ENCODE data around the gene NEK1. TPM values are rescaled to one million over a fixed set of nuclear protein-coding genes. Genes with fewer than 3 reads are reported as not detected.
"Not testable (repeated sequence)": the region's sequence is repeated elsewhere in the genome, so short reads cannot be mapped to it uniquely, and the experiment has no call there.

NEK1 gene
- total RNA-seq, 1 experiment from 2014 or later = 8.7 TPM

DNA sequence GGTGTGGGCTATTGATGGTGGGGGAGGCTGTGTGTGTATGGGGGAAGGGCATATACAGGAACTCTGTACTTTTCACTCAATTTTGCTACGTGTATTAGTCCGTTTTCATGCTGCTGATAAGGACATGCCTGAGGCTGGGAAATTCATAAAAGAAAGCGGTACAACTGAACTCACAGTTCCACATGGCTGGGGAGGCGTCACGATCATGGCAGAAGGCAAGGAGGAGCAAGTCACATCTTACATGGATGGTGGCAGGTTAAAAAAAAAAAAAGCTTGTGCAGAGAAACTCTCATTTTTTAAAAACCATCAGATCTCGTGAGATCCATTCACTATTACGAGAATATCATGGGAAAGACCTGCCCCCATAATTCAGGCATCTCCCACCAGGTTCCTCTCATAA, 152.3 kb downstream of the NEK1 start:
- no peak for DNase-seq
- no peaks in the 10 kb centered on the region for H3K27me3 ChIP-seq (replicated peaks; ENCODE audit: control insufficient read depth, insufficient read depth, low read length)
- no peaks in the 10 kb centered on the region for H3K36me3 ChIP-seq (ENCODE audit: control insufficient read depth, insufficient read depth, low read length)
- Mint-ChIP-seq H3K36me3 (ENCODE audit: insufficient read depth, unreplicated experiment) (no peaks in the 10 kb centered on the region), H3K4me3 (ENCODE audit: unreplicated experiment) (no peak overlapping the region), H3K9me3 (ENCODE audit: unreplicated experiment) (peaks cover 27% of the 10 kb centered on the region), H3K27ac (ENCODE audit: unreplicated experiment) (no peak overlapping the region), H3K27me3 (ENCODE audit: insufficient read depth, unreplicated experiment) (no peaks in the 10 kb centered on the region), H3K4me1 (ENCODE audit: low read depth, unreplicated experiment) (no peaks in the 10 kb centered on the region)
- no TSS peak for BruUV-seq (replicated peaks)
- H3K9me3 ChIP-seq = no peaks in the 10 kb centered on the region
- TF ChIP-seq, protein P1, sequence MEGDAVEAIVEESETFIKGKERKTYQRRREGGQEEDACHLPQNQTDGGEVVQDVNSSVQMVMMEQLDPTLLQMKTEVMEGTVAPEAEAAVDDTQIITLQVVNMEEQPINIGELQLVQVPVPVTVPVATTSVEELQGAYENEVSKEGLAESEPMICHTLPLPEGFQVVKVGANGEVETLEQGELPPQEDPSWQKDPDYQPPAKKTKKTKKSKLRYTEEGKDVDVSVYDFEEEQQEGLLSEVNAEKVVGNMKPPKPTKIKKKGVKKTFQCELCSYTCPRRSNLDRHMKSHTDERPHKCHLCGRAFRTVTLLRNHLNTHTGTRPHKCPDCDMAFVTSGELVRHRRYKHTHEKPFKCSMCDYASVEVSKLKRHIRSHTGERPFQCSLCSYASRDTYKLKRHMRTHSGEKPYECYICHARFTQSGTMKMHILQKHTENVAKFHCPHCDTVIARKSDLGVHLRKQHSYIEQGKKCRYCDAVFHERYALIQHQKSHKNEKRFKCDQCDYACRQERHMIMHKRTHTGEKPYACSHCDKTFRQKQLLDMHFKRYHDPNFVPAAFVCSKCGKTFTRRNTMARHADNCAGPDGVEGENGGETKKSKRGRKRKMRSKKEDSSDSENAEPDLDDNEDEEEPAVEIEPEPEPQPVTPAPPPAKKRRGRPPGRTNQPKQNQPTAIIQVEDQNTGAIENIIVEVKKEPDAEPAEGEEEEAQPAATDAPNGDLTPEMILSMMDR (IDR thresholded peaks at IDR 0.05; ENCODE audit: insufficient read depth in 1 of 2, low read depth in 1 of 2, low read length in 1 of 2, severe bottlenecking in 1 of 2, unreplicated experiment in 1 of 2) = no peak
- POLR2A ChIA-PET = no interaction called here
- intact Hi-C loops (cut with micrococcal nuclease; ENCODE audit: unreplicated experiment) = no loop called here
- H3K4me1 ChIP-seq = no peaks in the 10 kb centered on the region
- no peak overlapping the region for H3K4me3 ChIP-seq (ENCODE audit: low read depth, low read length)
- CTCF ChIA-PET = no interaction called here

DNA sequence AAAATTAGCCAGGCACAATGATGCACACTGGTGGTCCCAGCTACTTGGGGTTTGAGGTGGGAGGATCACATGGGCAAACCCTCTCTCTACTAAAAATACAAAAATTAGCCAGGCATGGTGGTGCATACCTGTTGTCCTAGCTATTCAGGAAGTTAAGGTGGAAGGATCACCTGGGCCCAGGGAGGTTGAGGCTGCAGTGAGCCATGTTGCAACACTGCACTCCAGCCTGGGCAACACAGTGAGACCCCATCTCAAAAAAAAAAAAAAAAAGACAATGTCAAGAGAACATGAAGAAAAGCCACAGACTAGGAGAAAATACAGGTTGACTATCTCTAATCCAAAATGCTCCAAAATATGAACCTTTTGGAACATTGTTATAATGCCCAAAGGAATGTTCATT, 153.8 kb downstream of the NEK1 start:
- no peak for DNase-seq
- TF ChIP-seq, protein P1 (IDR thresholded peaks at IDR 0.05; ENCODE audit: insufficient read depth in 1 of 2, low read depth in 1 of 2, low read length in 1 of 2, severe bottlenecking in 1 of 2, unreplicated experiment in 1 of 2) = no peak
- H3K4me3 ChIP-seq (ENCODE audit: low read depth, low read length) = no peak overlapping the region
- no peaks in the 10 kb centered on the region for H3K36me3 ChIP-seq (ENCODE audit: control insufficient read depth, insufficient read depth, low read length)
- intact Hi-C loops (cut with micrococcal nuclease; ENCODE audit: unreplicated experiment) = no loop called here
- H3K36me3 Mint-ChIP-seq (ENCODE audit: insufficient read depth, unreplicated experiment) = no peaks in the 10 kb centered on the region
- no peaks in the 10 kb centered on the region for H3K27me3 Mint-ChIP-seq (ENCODE audit: insufficient read depth, unreplicated experiment)
- H3K27me3 ChIP-seq (replicated peaks; ENCODE audit: control insufficient read depth, insufficient read depth, low read length) = no peaks in the 10 kb centered on the region
- ChIA-PET POLR2A (no interaction called here), CTCF (no interaction called here)
- H3K4me3 Mint-ChIP-seq (ENCODE audit: unreplicated experiment) = no peak overlapping the region
- no TSS peak for BruUV-seq (replicated peaks)
- peaks cover 27% of the 10 kb centered on the region for H3K9me3 Mint-ChIP-seq (ENCODE audit: unreplicated experiment)
- H3K9me3 ChIP-seq = no peaks in the 10 kb centered on the region
- H3K27ac Mint-ChIP-seq (ENCODE audit: unreplicated experiment) = no peak overlapping the region
- no peaks in the 10 kb centered on the region for H3K4me1 ChIP-seq
- H3K4me1 Mint-ChIP-seq (ENCODE audit: low read depth, unreplicated experiment) = no peaks in the 10 kb centered on the region

DNA sequence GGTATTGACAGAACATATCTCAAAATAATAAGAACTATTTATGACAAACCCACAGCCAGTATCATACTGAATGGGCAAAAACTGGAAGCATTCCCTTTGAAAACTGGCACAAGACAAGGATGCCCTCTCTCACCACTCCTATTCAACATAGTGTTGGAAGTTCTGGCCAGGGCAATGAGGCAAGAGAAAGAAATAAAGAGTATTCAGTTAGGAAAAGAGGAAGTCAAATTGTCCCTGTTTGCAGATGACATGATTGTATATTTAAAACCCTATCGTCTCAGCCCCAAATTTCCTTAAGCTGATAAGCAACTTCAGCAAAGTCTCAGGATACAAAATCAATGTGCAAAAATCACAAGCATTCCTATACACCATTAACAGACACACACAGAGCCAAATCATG, 159.7 kb downstream of the NEK1 start:
- H3K27me3 Mint-ChIP-seq (ENCODE audit: insufficient read depth, unreplicated experiment); H3K27me3 ChIP-seq (replicated peaks; ENCODE audit: control insufficient read depth, insufficient read depth, low read length); POLR2A ChIA-PET; DNase-seq; H3K36me3 Mint-ChIP-seq (ENCODE audit: insufficient read depth, unreplicated experiment); H3K9me3 ChIP-seq; H3K4me3 ChIP-seq (ENCODE audit: low read depth, low read length); H3K27ac Mint-ChIP-seq (ENCODE audit: unreplicated experiment); H3K4me1 ChIP-seq; H3K4me1 Mint-ChIP-seq (ENCODE audit: low read depth, unreplicated experiment); H3K4me3 Mint-ChIP-seq (ENCODE audit: unreplicated experiment); H3K36me3 ChIP-seq (ENCODE audit: control insufficient read depth, insufficient read depth, low read length); CTCF ChIA-PET; BruUV-seq (replicated peaks); intact Hi-C loops (cut with micrococcal nuclease; ENCODE audit: unreplicated experiment): not testable (repeated sequence)
- peaks cover 23% of the 10 kb centered on the region for H3K9me3 Mint-ChIP-seq (ENCODE audit: unreplicated experiment)

DNA sequence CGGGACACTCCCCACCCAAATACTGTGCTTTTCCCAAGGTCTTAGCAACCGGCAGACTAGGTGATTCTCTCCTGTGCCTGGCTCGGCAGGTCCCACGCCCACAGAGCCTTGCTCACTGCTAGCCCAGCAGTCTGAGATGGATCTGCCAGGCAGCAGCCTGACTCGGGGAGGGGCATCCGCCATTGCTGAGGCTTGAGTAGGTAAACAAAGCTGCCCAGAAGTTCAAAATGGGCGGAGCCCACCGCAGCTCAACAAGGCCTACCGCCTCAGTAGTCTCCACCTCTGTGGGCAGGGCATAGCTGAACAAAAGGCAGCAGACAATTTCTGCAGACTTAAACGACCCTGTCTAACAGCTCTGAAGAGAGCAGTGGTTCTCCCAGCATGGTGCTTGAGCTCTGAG, 163.4 kb downstream of the NEK1 start:
- H3K4me3 ChIP-seq (ENCODE audit: low read depth, low read length); H3K9me3 ChIP-seq; H3K4me1 ChIP-seq; H3K27ac Mint-ChIP-seq (ENCODE audit: unreplicated experiment); H3K36me3 Mint-ChIP-seq (ENCODE audit: insufficient read depth, unreplicated experiment); H3K4me3 Mint-ChIP-seq (ENCODE audit: unreplicated experiment); DNase-seq; POLR2A ChIA-PET; H3K27me3 Mint-ChIP-seq (ENCODE audit: insufficient read depth, unreplicated experiment); BruUV-seq (replicated peaks); H3K36me3 ChIP-seq (ENCODE audit: control insufficient read depth, insufficient read depth, low read length); H3K4me1 Mint-ChIP-seq (ENCODE audit: low read depth, unreplicated experiment); H3K27me3 ChIP-seq (replicated peaks; ENCODE audit: control insufficient read depth, insufficient read depth, low read length); CTCF ChIA-PET; intact Hi-C loops (cut with micrococcal nuclease; ENCODE audit: unreplicated experiment): not testable (repeated sequence)
- H3K9me3 Mint-ChIP-seq (ENCODE audit: unreplicated experiment) = peaks cover 18% of the 10 kb centered on the region
